DOHH2 (cell line): ENCODE measurements around the gene FHOD1.

Source experiments
- H3F3A ChIP-seq: fragments of 200-600 bp; sonication (generic), shearing (Covaris generic); 2 replicates; pipeline ENCODE4 v1.6.0; 2016; ENCODE audit warnings: antibody characterized with exemption, mild to moderate bottlenecking; ENCODE audit not compliant: control insufficient read depth, insufficient read depth
- H3K27ac ChIP-seq: fragments of 200-600 bp; sonication (generic); 2 replicates; pipeline ENCODE4 v1.5.1; 2014; ENCODE audit warnings: low read depth, mild to moderate bottlenecking, low read length, moderate library complexity
- H3K27me3 ChIP-seq: fragments of 200-600 bp; sonication (generic); 2 replicates; pipeline ENCODE4 v1.6.1; 2014; ENCODE audit warnings: mild to moderate bottlenecking, low read length, mixed read lengths; ENCODE audit not compliant: control insufficient read depth
- H3K36me3 ChIP-seq: fragments of 200-600 bp; sonication (generic); 2 replicates; pipeline ENCODE4 v1.6.1; 2014; ENCODE audit warnings: mild to moderate bottlenecking, low read length, moderate library complexity, mixed read lengths; ENCODE audit not compliant: control insufficient read depth
- H3K4me1 ChIP-seq: fragments of 200-600 bp; sonication (generic); 2 replicates; pipeline ENCODE4 v1.6.1; 2014; ENCODE audit warnings: mild to moderate bottlenecking, low read length, mixed read lengths; ENCODE audit not compliant: control insufficient read depth
- H3K4me2 ChIP-seq: fragments of 200-600 bp; sonication (generic); 2 replicates; pipeline ENCODE4 v1.6.0; 2014; ENCODE audit warnings: mild to moderate bottlenecking, low read length, moderate library complexity
- H3K4me3 ChIP-seq: fragments of 200-600 bp; sonication (generic); 2 replicates; pipeline ENCODE4 v1.5.1; 2014; ENCODE audit warnings: mild to moderate bottlenecking, low read length, mixed read lengths
- H3K79me2 ChIP-seq: fragments of 200-600 bp; sonication (generic); 2 replicates; pipeline ENCODE4 v1.6.1; 2014; ENCODE audit warnings: mild to moderate bottlenecking, low read length, mixed read lengths; ENCODE audit not compliant: control insufficient read depth
- H3K9me2 ChIP-seq: fragments of 200-600 bp; sonication (generic); replicated peaks from 2 replicates; pipeline ENCODE4 v1.6.1; 2014; ENCODE audit warnings: mild to moderate bottlenecking, low read length, mixed read lengths; ENCODE audit not compliant: control insufficient read depth
- H3K9me3 ChIP-seq: fragments of 200-600 bp; sonication (generic); 2 replicates; pipeline ENCODE4 v1.6.1; 2014; ENCODE audit warnings: antibody characterized with exemption, low read length, mixed read lengths; ENCODE audit not compliant: control insufficient read depth, insufficient read depth
- H4K20me1 ChIP-seq: fragments of 200-600 bp; sonication (generic); 2 replicates; pipeline ENCODE4 v1.6.0; 2014; ENCODE audit warnings: low read depth, mild to moderate bottlenecking, antibody characterized with exemption, low read length, moderate library complexity; ENCODE audit not compliant: control insufficient read depth, insufficient read depth
- EZH2phosphoT487 ChIP-seq: fragments of 200-600 bp; sonication (generic); IDR thresholded peaks from 2 replicates; pipeline ENCODE4 v1.6.1; 2017; ENCODE audit warnings: borderline replicate concordance, mild to moderate bottlenecking, antibody characterized with exemption, low read length, moderate library complexity, mixed read lengths
- TF ChIP-seq, protein P1 (sequence below): fragments of 200-600 bp; sonication (generic); IDR thresholded peaks from one replicate; pipeline ENCODE4 v1.5.1; 2014; ENCODE audit warnings: antibody characterized with exemption, mild to moderate bottlenecking, low read depth, low read length; ENCODE audit not compliant: poor library complexity, severe bottlenecking

Gene FHOD1

DNA sequence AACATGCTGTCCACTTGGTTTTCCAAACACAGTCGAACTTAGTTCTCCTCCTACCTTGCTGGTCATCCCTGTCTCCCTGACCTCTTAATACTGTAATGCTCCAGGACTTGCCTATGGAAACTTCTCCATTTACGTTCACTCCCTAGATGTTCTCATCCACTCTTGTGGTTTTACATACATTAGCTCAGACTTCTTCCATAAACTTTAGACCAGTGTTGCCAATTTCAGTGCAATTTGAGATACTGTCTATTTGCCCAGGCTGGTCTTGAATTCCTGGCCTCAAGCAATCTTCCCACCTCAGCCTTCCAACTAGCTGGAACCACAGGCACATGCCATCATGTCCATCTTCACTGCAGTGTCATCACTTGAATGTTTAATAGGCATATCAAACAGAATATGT is 65.0 kb downstream of the FHOD1 start:
- Histone ChIP-seq H3K79me2 (0 out of 2 replicates have a peak, but pooled peaks cover 8% of the 10 kb centered on the region), H4K20me1 (peaks cover 7% of the 10 kb centered on the region; the same call in 1 of the 2 replicates)

GRCh38 chr16:67181346-67181745 is 65.9 kb downstream of the FHOD1 start:
- H3K36me3 ChIP-seq: no peaks in the 10 kb centered on the region
- H3F3A ChIP-seq: no peaks in the 10 kb centered on the region
- H4K20me1 ChIP-seq: peaks cover 7% of the 10 kb centered on the region; the same call in 1 of the 2 replicates
- no peaks in the 10 kb centered on the region for H3K9me2 ChIP-seq
- TF ChIP-seq, protein P1, sequence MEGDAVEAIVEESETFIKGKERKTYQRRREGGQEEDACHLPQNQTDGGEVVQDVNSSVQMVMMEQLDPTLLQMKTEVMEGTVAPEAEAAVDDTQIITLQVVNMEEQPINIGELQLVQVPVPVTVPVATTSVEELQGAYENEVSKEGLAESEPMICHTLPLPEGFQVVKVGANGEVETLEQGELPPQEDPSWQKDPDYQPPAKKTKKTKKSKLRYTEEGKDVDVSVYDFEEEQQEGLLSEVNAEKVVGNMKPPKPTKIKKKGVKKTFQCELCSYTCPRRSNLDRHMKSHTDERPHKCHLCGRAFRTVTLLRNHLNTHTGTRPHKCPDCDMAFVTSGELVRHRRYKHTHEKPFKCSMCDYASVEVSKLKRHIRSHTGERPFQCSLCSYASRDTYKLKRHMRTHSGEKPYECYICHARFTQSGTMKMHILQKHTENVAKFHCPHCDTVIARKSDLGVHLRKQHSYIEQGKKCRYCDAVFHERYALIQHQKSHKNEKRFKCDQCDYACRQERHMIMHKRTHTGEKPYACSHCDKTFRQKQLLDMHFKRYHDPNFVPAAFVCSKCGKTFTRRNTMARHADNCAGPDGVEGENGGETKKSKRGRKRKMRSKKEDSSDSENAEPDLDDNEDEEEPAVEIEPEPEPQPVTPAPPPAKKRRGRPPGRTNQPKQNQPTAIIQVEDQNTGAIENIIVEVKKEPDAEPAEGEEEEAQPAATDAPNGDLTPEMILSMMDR: no peak
- TF ChIP-seq EZH2phosphoT487: no peak
- 0 out of 2 replicates have a peak, but pooled peaks cover 8% of the 10 kb centered on the region for H3K79me2 ChIP-seq
- H3K27ac ChIP-seq: no peak overlapping the region
- peaks cover 39% of the 10 kb centered on the region for H3K4me1 ChIP-seq
- no peaks in the 10 kb centered on the region for H3K9me3 ChIP-seq
- H3K4me3 ChIP-seq: no peak overlapping the region
- H3K27me3 ChIP-seq: peaks cover 37% of the 10 kb centered on the region
- H3K4me2 ChIP-seq: no peak overlapping the region

More for the DNA sequence above, 65.0 kb downstream of the FHOD1 start:
- Histone ChIP-seq H3K4me3 (peak overlapping the region; percentile 88), H3K4me1 (peaks cover 39% of the 10 kb centered on the region), H3K9me2 (no peaks in the 10 kb centered on the region), H3K27ac (no peak overlapping the region), H3K4me2 (peak overlapping the region; percentile 98), H3K27me3 (peaks cover 37% of the 10 kb centered on the region), H3K36me3 (no peaks in the 10 kb centered on the region), H3K9me3 (no peaks in the 10 kb centered on the region), H3F3A (no peaks in the 10 kb centered on the region)
- TF ChIP-seq, protein P1: no peak
- no peak for TF ChIP-seq EZH2phosphoT487

GRCh38 chr16:67180166-67180565 is 67.1 kb downstream of the FHOD1 start:
- H4K20me1 ChIP-seq: peaks cover 7% of the 10 kb centered on the region; the same call in 1 of the 2 replicates

More at GRCh38 chr16:67180166-67180565, 67.1 kb downstream of the FHOD1 start:
- Histone ChIP-seq H3K27ac (no peak overlapping the region), H3K9me2 (no peaks in the 10 kb centered on the region), H3F3A (no peaks in the 10 kb centered on the region; the same call in 1 of the 2 replicates), H3K4me1 (peaks cover 33% of the 10 kb centered on the region), H3K9me3 (no peaks in the 10 kb centered on the region), H3K4me2 (no peak overlapping the region), H3K27me3 (peaks cover 30% of the 10 kb centered on the region), H3K36me3 (no peaks in the 10 kb centered on the region), H3K4me3 (no peak overlapping the region), H3K79me2 (0 out of 2 replicates have a peak, but pooled peaks cover 8% of the 10 kb centered on the region)
- TF ChIP-seq, protein P1: no peak
- no peak for TF ChIP-seq EZH2phosphoT487
